Neuron (in vitro differentiated cells): ENCODE results near the gene MISP3.

Source experiments
- H2AFZ ChIP-seq: one replicate; pipeline ENCODE4 v1.6.1; 2013; ENCODE audit warnings: low read depth, mild to moderate bottlenecking, inconsistent platforms, low read length, moderate library complexity
- H3K27me3 ChIP-seq: one replicate; pipeline ENCODE4 v1.6.1; 2013; ENCODE audit warnings: low read length; ENCODE audit not compliant: insufficient read depth
- H3K36me3 ChIP-seq: one replicate; pipeline ENCODE4 v1.6.1; 2013; ENCODE audit warnings: low read length; ENCODE audit not compliant: insufficient read depth
- H3K4me1 ChIP-seq: one replicate; pipeline ENCODE4 v1.6.1; 2013; ENCODE audit warnings: low read length; ENCODE audit not compliant: insufficient read depth
- H3K4me3 ChIP-seq: 2 replicates; pipeline ENCODE4 v1.5.1; 2013; ENCODE audit warnings: mild to moderate bottlenecking, low read length, moderate library complexity
- H3K9me3 ChIP-seq: one replicate; pipeline ENCODE4 v1.6.1; 2013; ENCODE audit warnings: low read length

MISP3 gene

GRCh38 chr19:14056741-14057356 lies 15.7 kb upstream of the MISP3 start:
- peaks cover 18% of the 10 kb centered on the region for H3K27me3 ChIP-seq
- H3K36me3 ChIP-seq, result no peaks in the 10 kb centered on the region
- H3K4me3 ChIP-seq, result peak overlapping the region; percentile 33
- peaks cover 2% of the 10 kb centered on the region for H3K9me3 ChIP-seq
- peaks cover 8% of the 10 kb centered on the region for H3K4me1 ChIP-seq
- H2AFZ ChIP-seq, result no peak overlapping the region

- peak overlapping the region; percentile 44 for H3K4me3 ChIP-seq
- H3K9me3 ChIP-seq, result peaks cover under 1% of the 10 kb centered on the region
- H3K4me1 ChIP-seq, result peaks cover 8% of the 10 kb centered on the region
- no peaks in the 10 kb centered on the region for H3K36me3 ChIP-seq
- peaks cover 18% of the 10 kb centered on the region for H3K27me3 ChIP-seq
- peak overlapping the region; percentile 18 for H2AFZ ChIP-seq
Observed at GRCh38 chr19:14058182-14059092, 14.1 kb upstream of the MISP3 start.

- Histone ChIP-seq H3K27me3 (peaks cover 18% of the 10 kb centered on the region), H3K9me3 (no peaks in the 10 kb centered on the region), H2AFZ (no peak overlapping the region), H3K36me3 (no peaks in the 10 kb centered on the region), H3K4me1 (peaks cover 8% of the 10 kb centered on the region), H3K4me3 (no peak overlapping the region)
Observed at GRCh38 chr19:14059093-14059480, 13.5 kb upstream of the MISP3 start.

GRCh38 chr19:14059652-14060155 lies 12.9 kb upstream of the MISP3 start:
- Histone ChIP-seq H3K27me3 (peaks cover 18% of the 10 kb centered on the region), H2AFZ (no peak overlapping the region), H3K9me3 (no peaks in the 10 kb centered on the region), H3K36me3 (no peaks in the 10 kb centered on the region), H3K4me1 (peaks cover 8% of the 10 kb centered on the region), H3K4me3 (no peak overlapping the region)

GRCh38 chr19:14061081-14061749 lies 11.4 kb upstream of the MISP3 start:
- H3K4me1 ChIP-seq, result peaks cover 8% of the 10 kb centered on the region
- no peaks in the 10 kb centered on the region for H3K36me3 ChIP-seq
- H2AFZ ChIP-seq, result no peak overlapping the region
- H3K4me3 ChIP-seq, result no peak overlapping the region
- peaks cover 16% of the 10 kb centered on the region for H3K27me3 ChIP-seq
- H3K9me3 ChIP-seq, result no peaks in the 10 kb centered on the region

GRCh38 chr19:14061751-14062557 lies 10.6 kb upstream of the MISP3 start, which contains the start of gene PALM3:
TSS of gene PALM3 (minus strand) at chr19:14062076. CDS start at chr19:14061980, 96 bp downstream.
- Histone ChIP-seq H3K4me1 (peaks cover 8% of the 10 kb centered on the region), H3K27me3 (peaks cover 8% of the 10 kb centered on the region)

GRCh38 chr19:14062558-14062855 lies 10.1 kb upstream of the MISP3 start:
- H3K4me1 ChIP-seq, result peaks cover 8% of the 10 kb centered on the region
- no peak overlapping the region for H3K4me3 ChIP-seq

More at GRCh38 chr19:14061751-14062557, 10.6 kb upstream of the MISP3 start, which contains the start of gene PALM3:
- Histone ChIP-seq H3K36me3 (no peaks in the 10 kb centered on the region), H3K9me3 (no peaks in the 10 kb centered on the region), H2AFZ (no peak within 1 kb of the TSS), H3K4me3 (no peak within 1 kb of the TSS)

GRCh38 chr19:14063105-14063504 lies 9.5 kb upstream of the MISP3 start:
- Histone ChIP-seq H3K4me3 (no peak overlapping the region), H3K4me1 (peaks cover 6% of the 10 kb centered on the region), H3K36me3 (no peaks in the 10 kb centered on the region), H3K27me3 (peaks cover 8% of the 10 kb centered on the region), H3K9me3 (no peaks in the 10 kb centered on the region), H2AFZ (no peak overlapping the region)

More at GRCh38 chr19:14062558-14062855, 10.1 kb upstream of the MISP3 start:
- Histone ChIP-seq H3K9me3 (no peaks in the 10 kb centered on the region), H2AFZ (no peak overlapping the region), H3K27me3 (peaks cover 8% of the 10 kb centered on the region), H3K36me3 (no peaks in the 10 kb centered on the region)

- Histone ChIP-seq H3K4me1 (no peaks in the 10 kb centered on the region), H3K9me3 (no peaks in the 10 kb centered on the region), H3K4me3 (no peak overlapping the region), H2AFZ (no peak overlapping the region), H3K27me3 (no peaks in the 10 kb centered on the region), H3K36me3 (no peaks in the 10 kb centered on the region)
Observed at GRCh38 chr19:14066134-14066533, 6.5 kb upstream of the MISP3 start.

GRCh38 chr19:14070268-14071050 lies 2.1 kb upstream of the MISP3 start:
- Histone ChIP-seq H3K4me3 (no peak overlapping the region), H2AFZ (no peak overlapping the region), H3K4me1 (peaks cover 14% of the 10 kb centered on the region), H3K36me3 (no peaks in the 10 kb centered on the region), H3K27me3 (no peaks in the 10 kb centered on the region), H3K9me3 (no peaks in the 10 kb centered on the region)

- Histone ChIP-seq H3K27me3 (no peaks in the 10 kb centered on the region), H3K9me3 (no peaks in the 10 kb centered on the region)
Observed at GRCh38 chr19:14073261-14073924, 807 bp downstream of the MISP3 start.

More at GRCh38 chr19:14073261-14073924, 807 bp downstream of the MISP3 start:
- Histone ChIP-seq H3K4me3 (peak overlapping the region; percentile 59), H3K36me3 (no peaks in the 10 kb centered on the region), H3K4me1 (peaks cover 14% of the 10 kb centered on the region), H2AFZ (peak overlapping the region; percentile 74)
